GM19239 (cell line): ENCODE measurements around the gene PRMT2.

Experiments used
- DNase-seq: peaks from one replicate; pipeline ENCODE4 v3.0.0; 2011; ENCODE audit warnings: low spot score; ENCODE audit not compliant: insufficient read length
- FAIRE-seq: peaks from 2 replicates; lab custom pipeline; 2011; peaks lifted over from hg19 to GRCh38; lab: Jason Lieb, UNC

The PRMT2 gene

GRCh38 chr21:46639489-46640386 lies 4.3 kb downstream of the PRMT2 start:
- no peak for FAIRE-seq
- DNase-seq: no peak

GRCh38 chr21:46641656-46642055 lies 6.2 kb downstream of the PRMT2 start:
- DNase-seq (no peak), FAIRE-seq (no peak)

GRCh38 chr21:46643379-46644177 lies 8.1 kb downstream of the PRMT2 start:
- no peak for DNase-seq
- FAIRE-seq: no peak

GRCh38 chr21:46645840-46646239 lies 10.4 kb downstream of the PRMT2 start:
- FAIRE-seq: no peak
- DNase-seq: no peak

DNA sequence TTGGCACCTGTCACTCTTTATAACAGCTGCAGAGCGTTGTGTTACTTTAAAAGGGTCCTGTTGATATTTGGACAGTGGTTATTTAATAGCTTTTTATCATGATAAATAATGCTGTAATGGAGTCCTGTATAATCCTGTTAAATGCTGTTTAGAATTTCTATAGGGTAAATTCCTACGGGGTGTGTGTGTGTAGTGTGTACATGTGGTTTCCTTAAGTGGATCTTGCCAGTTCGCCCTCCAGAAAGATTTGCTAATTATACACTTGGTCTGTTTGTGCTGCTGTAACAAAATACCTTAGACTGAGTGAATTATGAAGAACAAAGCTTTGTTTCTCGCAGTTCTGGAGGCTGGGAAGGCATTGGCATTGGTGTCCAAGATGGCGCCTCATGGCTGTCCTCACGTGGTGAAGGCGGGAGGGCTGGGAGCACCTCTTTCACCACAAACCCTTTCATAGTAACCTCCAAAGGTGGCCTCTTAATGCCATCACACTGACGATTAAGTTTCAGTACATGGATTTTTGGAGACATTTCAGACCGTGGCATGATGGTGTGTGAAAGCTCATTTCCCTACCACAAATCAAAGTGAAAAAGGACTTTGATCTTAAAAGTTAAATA lies 11.2 kb downstream of the PRMT2 start:
- FAIRE-seq (no peak), DNase-seq (no peak)

- DNase-seq (no peak), FAIRE-seq (no peak)
Observed at GRCh38 chr21:46648539-46648938, 13.1 kb downstream of the PRMT2 start.

GRCh38 chr21:46649356-46649755 lies 13.9 kb downstream of the PRMT2 start:
- DNase-seq (no peak), FAIRE-seq (no peak)

- no peak for DNase-seq
- FAIRE-seq: no peak
Observed at GRCh38 chr21:46650476-46651098, 15.1 kb downstream of the PRMT2 start.

DNA sequence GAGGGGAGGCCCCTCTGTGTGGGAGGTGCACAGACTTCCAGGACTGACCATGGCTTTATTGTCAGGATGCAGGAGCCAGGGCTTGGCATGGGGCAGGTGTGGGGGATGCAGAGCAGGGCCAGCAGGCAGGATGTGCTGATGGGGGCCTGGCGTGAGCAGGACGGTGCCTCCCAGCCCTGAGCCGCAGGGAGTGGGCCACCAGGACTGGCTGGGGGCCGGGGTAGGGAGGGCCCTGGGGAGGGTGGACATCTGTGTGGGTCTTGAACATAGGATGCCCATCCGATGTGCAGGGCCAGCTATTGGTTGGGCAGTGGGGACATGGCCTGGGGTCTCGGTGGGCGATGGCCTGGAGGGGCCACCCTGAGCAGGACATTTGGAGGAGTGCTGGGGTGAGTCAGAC lies 15.6 kb downstream of the PRMT2 start:
- FAIRE-seq (no peak), DNase-seq (no peak)

- FAIRE-seq: no peak
- DNase-seq: no peak
Observed at GRCh38 chr21:46655230-46655629, 19.8 kb downstream of the PRMT2 start.

- no peak for FAIRE-seq
- no peak for DNase-seq
Observed at GRCh38 chr21:46656820-46657219, 21.3 kb downstream of the PRMT2 start.

DNA sequence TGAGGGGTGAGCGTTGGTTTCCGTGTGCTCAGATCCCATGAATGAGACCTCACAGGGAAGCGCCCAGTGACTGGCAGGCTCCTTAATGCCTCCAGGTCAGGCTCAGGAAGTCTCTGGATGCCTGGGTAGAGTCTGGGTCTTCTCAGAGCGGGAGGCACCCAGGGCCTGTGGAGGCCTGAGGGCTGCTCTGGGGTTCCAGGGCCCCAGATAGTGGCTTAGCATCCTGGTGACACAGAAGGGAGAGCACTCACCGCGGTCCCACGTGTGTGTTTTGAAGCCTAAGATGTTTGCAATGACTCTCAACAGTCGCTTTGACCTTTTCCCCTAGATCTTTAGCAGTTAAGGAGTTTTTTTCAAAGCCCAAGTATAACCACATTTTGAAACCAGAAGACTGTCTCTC lies 25.0 kb downstream of the PRMT2 start:
- FAIRE-seq (no peak), DNase-seq (no peak)

GRCh38 chr21:46661211-46661625 lies 25.7 kb downstream of the PRMT2 start:
- DNase-seq: peak; percentile 71
- no peak for FAIRE-seq

DNA sequence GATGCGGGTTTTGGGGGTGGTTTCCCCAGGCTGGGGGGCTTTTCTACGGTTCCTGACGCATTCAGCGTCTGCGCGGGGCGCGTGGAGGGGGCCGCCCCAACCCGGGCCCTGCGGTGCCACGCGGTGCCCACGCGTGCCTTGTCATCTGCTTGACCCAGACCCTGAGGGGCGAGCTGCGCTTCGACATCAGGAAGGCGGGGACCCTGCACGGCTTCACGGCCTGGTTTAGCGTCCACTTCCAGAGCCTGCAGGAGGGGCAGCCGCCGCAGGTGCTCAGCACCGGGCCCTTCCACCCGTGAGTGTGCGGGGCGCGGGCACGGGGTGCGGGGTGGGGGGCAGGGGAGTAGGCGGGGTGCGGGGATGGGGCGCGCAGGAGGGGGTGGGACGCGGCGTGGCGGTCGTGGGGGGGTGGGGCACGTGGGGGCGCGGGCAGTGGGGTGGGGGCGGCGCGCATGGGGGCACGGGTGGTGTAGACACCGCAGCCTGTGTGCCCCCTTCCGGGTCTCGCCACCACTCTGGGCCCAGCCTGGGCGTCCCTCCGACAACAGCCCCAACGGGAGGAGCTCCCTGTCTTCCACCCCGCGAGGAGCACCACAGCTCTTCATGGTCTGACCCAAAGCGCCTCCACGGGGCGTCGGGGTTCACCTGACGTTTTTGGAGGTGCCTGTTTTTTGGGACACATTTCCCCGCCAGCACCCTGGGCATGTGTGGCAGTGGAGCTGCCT lies 26.3 kb downstream of the PRMT2 start:
- DNase-seq: no peak
- FAIRE-seq: no peak

- no peak for DNase-seq
- FAIRE-seq: no peak
Observed at GRCh38 chr21:46662367-46662654, 26.8 kb downstream of the PRMT2 start.

DNA sequence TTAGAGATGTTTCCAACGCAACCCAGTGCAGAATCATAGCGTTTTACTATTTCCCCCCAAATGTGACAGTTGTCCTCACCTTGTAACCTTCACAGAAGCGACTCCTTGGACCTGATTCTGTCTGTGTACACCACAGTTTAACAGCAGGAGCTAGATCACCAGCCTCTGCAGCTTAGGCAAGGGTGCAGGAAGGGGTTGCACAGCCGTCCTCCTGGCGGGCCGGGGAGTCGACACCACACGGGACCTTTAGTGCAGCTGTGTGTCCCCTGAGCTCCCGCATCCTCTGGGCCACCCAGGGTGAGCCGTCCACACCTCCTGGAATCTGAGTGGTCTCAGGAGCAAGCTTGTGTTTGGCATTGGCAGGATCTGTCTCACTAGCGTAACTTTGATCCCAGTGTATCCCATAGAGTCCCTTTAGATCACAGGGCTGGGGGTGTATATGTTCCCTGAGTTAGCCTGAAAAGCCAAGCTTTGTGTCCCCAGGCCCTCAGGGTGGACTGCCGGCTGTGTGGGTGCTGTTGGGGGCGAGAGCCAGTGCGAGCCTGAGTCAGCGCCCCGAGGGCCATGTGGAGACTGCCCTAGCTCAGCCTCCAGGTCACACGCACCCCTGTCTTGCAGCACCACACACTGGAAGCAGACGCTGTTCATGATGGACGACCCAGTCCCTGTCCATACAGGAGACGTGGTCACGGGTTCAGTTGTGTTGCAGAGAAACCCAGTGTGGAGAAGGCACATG lies 27.5 kb downstream of the PRMT2 start:
- DNase-seq: no peak
- FAIRE-seq: no peak

DNA sequence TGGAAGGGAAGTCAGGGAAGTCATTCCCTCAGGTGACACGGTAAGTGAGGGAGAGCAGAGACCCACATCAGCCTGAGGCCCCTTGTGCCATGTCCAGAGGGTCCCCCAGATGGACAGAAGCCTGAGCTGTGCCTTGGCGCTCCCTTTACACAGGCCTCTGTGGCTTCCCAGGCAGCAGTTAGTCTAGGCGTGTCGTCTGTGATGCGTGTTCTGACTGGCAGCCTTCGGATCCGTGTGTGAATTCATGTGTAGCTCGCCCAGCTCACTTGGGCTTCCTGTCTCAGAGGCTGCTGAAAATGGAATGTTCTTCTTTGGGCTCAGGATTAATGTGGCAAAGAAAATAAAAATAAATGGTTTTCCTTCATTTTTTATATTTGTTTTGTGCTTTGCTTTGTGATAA lies 28.3 kb downstream of the PRMT2 start:
- no peak for DNase-seq
- FAIRE-seq: no peak

DNA sequence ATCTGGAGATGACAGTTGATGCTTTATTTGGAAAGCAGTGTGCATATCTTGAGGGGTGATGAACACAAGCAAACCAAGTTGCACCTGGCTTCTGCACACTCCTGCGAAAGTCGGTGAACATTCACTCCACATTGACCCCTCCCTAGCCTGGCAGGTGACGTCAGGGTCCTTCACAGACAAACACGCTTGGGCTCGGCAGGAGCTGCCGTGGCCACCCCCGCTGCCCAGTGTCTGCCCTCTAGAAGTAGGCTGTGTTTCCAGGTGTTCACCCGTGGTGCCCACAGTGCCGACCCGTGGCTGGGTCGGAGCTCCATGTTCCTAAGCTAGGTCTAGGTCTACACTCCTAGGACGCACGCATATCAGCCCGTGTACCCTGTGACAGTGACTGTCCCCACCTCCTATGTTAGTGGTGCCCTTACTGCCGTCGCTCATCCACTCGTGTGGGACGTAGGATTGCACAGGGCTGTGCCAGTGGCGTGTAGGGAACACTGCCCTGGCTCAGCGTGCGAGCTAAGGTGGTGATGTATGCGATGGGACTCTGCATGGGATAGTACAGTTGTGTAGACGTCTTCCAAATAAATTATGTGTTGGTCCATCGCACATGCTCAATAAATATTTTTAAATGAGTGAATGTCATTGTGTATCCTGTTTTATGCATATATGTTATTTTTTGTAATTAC lies 29.0 kb downstream of the PRMT2 start:
- FAIRE-seq: no peak
- no peak for DNase-seq

DNA sequence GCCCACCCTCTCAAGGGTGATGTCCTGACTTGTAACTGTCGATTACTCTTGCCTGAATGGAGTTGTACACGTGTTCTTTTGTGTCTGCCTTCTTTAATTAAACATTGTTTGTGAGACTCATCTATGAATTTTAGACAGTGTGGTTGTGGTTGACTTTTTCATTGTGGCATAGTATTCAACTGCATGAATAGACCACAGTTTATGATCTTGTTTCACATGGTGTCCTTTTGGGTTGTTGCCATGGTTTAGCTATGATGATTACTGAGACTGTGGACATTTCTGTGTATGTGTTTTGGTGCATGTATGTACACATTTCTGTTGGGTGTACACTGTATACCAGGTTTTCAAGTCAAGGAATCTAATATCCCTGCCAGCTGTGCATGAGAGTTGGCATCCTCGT lies 30.1 kb downstream of the PRMT2 start:
- FAIRE-seq (no peak), DNase-seq (no peak)
